CD4-positive, CD25-positive, alpha-beta regulatory T cell (primary cell): ENCODE data around the gene SYT3. TPM values are rescaled to one million over a fixed set of nuclear protein-coding genes. Genes with fewer than 3 reads are reported as not detected.
"Not testable (repeated sequence)": the region's sequence is repeated elsewhere in the genome, so short reads cannot be mapped to it uniquely, and the experiment has no call there.

Experiments used
- ATAC-seq, 2 donors: fragments of 150-1000 bp; cut with Tn5 transposase; one replicate each; pipeline ENCODE4 v1.10.0; 2021; ENCODE audit warnings: low read depth in 2 of 2, moderate number of reproducible peaks in 2 of 2, moderate library complexity in 1 of 2
- DNase-seq, 3 donors: peaks; one replicate each; pipeline versions ENCODE4 v3.0.0 to v3.0.0-alpha.2; 2012 to 2022; ENCODE audit warnings: mixed read lengths in 1 of 3
- H3K27ac ChIP-seq: one replicate; pipeline ENCODE4 v1.7.0; 2013; ENCODE audit warnings: mild to moderate bottlenecking, low read length; ENCODE audit not compliant: insufficient read depth, poor library complexity, severe bottlenecking
- H3K27me3 ChIP-seq: one replicate; pipeline ENCODE4 v1.7.0; 2013; ENCODE audit warnings: low read length; ENCODE audit not compliant: control insufficient read depth, insufficient read depth
- H3K36me3 ChIP-seq: one replicate; pipeline ENCODE4 v1.7.0; 2013; ENCODE audit warnings: mild to moderate bottlenecking, low read length, moderate library complexity; ENCODE audit not compliant: control insufficient read depth, insufficient read depth
- H3K4me1 ChIP-seq: 2 replicates; pipeline ENCODE4 v1.7.0; 2013; ENCODE audit warnings: mild to moderate bottlenecking, low read length; ENCODE audit not compliant: insufficient read depth, control insufficient read depth, poor library complexity, severe bottlenecking
- H3K4me3 ChIP-seq: one replicate; pipeline ENCODE4 v1.7.0; 2013; ENCODE audit warnings: low read depth, mild to moderate bottlenecking, low read length, moderate library complexity
- H3K9me3 ChIP-seq, 2 experiments: 1 replicate in 1 of 2; 2 replicates in 1 of 2; pipeline ENCODE4 v1.7.0; 2013; ENCODE audit warnings: low read length in 2 of 2, mild to moderate bottlenecking in 1 of 2, moderate library complexity in 1 of 2; ENCODE audit not compliant: control insufficient read depth in 2 of 2
- H3K27ac Mint-ChIP-seq, 3 donors: one replicate each; pipeline ENCODE4 v1.8.0; 2020 to 2022; ENCODE audit warnings: mild to moderate bottlenecking in 3 of 3, mixed read lengths in 3 of 3, moderate library complexity in 2 of 3
- H3K27me3 Mint-ChIP-seq: one replicate; pipeline ENCODE4 v1.8.0; 2022; ENCODE audit warnings: mild to moderate bottlenecking, mixed read lengths
- H3K36me3 Mint-ChIP-seq: one replicate; pipeline ENCODE4 v1.8.0; 2020; ENCODE audit warnings: mixed read lengths
- H3K4me1 Mint-ChIP-seq, 4 donors: one replicate each; pipeline ENCODE4 v1.8.0; 2020 to 2022; ENCODE audit warnings: mixed read lengths in 4 of 4, mild to moderate bottlenecking in 1 of 4
- H3K4me3 Mint-ChIP-seq, 4 donors: one replicate each; pipeline ENCODE4 v1.8.0; 2020 to 2022; ENCODE audit warnings: mild to moderate bottlenecking in 4 of 4, mixed read lengths in 4 of 4, moderate library complexity in 3 of 4
- H3K9me3 Mint-ChIP-seq, 7 donors: one replicate each; pipeline ENCODE4 v1.8.0; 2020 to 2022; ENCODE audit warnings: mixed read lengths in 7 of 7, mild to moderate bottlenecking in 3 of 7, moderate library complexity in 2 of 7
- polyA plus RNA-seq, 4 donors: library from polyadenylated mRNA; unstranded; fragments of 300-500 nt; fragmentation: Illumina TruSeq; gene quantifications; one replicate each; pipeline ENCODE4 v1.2.3, GENCODE V29; 2021
- total RNA-seq: library from RNA; stranded (reverse); gene quantifications from one replicate; pipeline ENCODE4 v1.2.3, GENCODE V29; 2022

Gene SYT3
- total and polyA plus RNA-seq, 5 donors from 2014 or later: not detected

DNA sequence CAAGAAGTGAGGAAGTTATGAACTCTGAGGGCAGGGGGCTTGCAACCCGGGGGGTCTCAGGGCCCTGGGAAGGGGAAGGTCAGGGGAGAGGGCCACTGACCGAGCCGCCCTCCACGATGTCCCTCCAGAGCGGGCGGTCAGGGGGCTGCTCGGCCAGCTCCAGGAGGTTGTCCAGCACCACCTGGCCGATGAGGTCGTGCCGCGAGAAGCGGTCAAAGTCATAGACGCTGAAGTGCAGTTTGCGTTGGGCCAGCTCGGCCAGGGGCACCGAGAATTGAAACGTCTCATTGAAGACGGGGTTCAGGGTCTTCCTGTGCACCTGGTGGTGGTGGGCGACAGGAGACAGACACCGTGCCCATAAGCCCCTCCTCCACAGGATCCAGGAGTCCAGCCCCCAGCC lies 10.5 kb downstream of the SYT3 start:
- Histone ChIP-seq H3K27ac (no peak overlapping the region), H3K9me3 (peaks cover 8 to 10% of the 10 kb centered on the region in 2 experiments), H3K36me3 (no peaks in the 10 kb centered on the region), H3K27me3 (no peaks in the 10 kb centered on the region), H3K4me3 (no peak overlapping the region), H3K4me1 (no peaks in the 10 kb centered on the region)
- no peak for ATAC-seq
- Mint-ChIP-seq H3K27me3 (peaks cover 11% of the 10 kb centered on the region), H3K9me3 (peaks cover 0 to 15% (median 4%) of the 10 kb centered on the region in 7 donors), H3K36me3 (no peaks in the 10 kb centered on the region), H3K4me3 (no peak overlapping the region), H3K27ac (no peak overlapping the region), H3K4me1 (no peaks in the 10 kb centered on the region)
- no peak for DNase-seq

DNA sequence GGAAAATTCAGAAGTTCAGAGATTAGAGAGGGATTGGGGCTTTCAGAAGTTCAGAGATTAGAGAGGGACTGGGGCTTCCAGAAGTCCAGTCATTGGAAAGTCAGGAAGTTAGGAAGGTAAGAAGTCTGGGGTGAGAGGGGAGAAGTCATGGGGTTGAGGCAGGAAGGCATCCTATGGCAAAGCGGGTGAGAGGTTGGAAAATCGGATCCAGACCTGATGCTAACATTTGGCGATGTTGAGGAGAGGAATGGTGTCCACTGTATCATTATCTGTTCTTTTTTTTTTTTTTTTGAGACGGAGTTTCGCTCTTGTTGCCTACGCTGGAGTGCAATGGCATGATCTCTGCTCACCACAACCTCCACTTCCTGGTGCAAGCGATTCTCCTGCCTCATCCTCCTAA lies 11.1 kb downstream of the SYT3 start:
- Histone ChIP-seq H3K36me3 (no peaks in the 10 kb centered on the region), H3K4me1 (no peaks in the 10 kb centered on the region), H3K4me3 (no peak overlapping the region), H3K27ac (no peak overlapping the region), H3K27me3 (no peaks in the 10 kb centered on the region), H3K9me3 (peaks cover 3% of the 10 kb centered on the region in 2 experiments)
- no peak overlapping the region for H3K4me3 Mint-ChIP-seq
- H3K4me1 Mint-ChIP-seq: no peaks in the 10 kb centered on the region
- H3K27ac Mint-ChIP-seq: no peak overlapping the region
- no peak for ATAC-seq
- H3K36me3 Mint-ChIP-seq: no peaks in the 10 kb centered on the region
- no peak for DNase-seq
- H3K9me3 Mint-ChIP-seq: peaks cover 0 to 9% (median 3%) of the 10 kb centered on the region in 7 donors
- peaks cover 11% of the 10 kb centered on the region for H3K27me3 Mint-ChIP-seq

DNA sequence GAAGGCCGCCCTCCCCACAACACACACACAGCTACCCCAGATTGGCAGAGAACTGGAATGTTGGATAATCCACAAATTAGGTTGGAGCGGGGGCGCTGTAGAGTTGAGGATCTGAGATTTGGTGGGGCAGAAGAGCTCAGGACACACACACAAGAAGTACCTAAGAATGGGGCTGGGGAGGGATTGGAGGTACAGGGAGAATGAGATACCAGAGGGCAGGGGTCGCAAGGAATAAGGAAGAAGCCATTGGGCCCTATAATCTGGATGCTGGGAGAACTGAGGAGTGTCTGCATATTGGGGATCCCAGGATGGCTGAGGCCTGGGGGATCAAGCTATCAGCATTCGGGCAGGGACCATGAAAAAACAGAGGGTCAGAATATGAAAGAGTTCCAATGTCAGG lies 11.5 kb downstream of the SYT3 start:
- Histone ChIP-seq H3K9me3 (no peaks in the 10 kb centered on the region), H3K27me3 (no peaks in the 10 kb centered on the region), H3K27ac (no peak overlapping the region), H3K36me3 (no peaks in the 10 kb centered on the region), H3K4me3 (no peak overlapping the region), H3K4me1 (no peaks in the 10 kb centered on the region)
- H3K27ac Mint-ChIP-seq: no peak overlapping the region
- H3K4me1 Mint-ChIP-seq: no peaks in the 10 kb centered on the region
- DNase-seq (no peak), ATAC-seq (no peak)
- no peak overlapping the region for H3K4me3 Mint-ChIP-seq
- H3K36me3 Mint-ChIP-seq: no peaks in the 10 kb centered on the region
- H3K27me3 Mint-ChIP-seq: peaks cover 11% of the 10 kb centered on the region
- H3K9me3 Mint-ChIP-seq: peaks cover 0 to 5% (median 1%) of the 10 kb centered on the region in 7 donors

DNA sequence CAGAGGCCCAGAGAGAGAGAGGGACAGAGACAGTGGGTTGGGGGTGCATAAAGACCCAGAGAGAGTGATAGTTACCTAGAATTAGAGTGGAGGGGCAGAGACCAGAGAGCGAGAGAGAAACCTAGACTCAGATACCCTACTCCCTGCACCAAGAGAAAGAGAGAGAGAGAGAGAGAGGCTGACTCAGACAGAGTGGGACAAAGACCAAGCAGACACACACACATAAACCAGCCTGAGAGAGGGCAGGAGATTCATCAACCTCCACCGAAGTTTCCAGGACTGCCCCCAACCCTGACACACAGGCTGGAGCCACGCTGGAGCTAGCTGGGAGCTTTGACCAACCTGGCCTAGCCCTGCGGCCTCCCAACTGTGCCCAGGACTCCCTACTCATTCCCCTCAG lies 12.9 kb downstream of the SYT3 start:
- Mint-ChIP-seq H3K9me3 (peaks cover 0 to 2% (median 0%) of the 10 kb centered on the region in 7 donors), H3K4me3 (no peak overlapping the region), H3K27ac (no peak overlapping the region), H3K36me3 (no peaks in the 10 kb centered on the region), H3K4me1 (no peaks in the 10 kb centered on the region), H3K27me3 (peaks cover 11% of the 10 kb centered on the region)
- Histone ChIP-seq H3K36me3 (no peaks in the 10 kb centered on the region), H3K27ac (no peak overlapping the region), H3K4me1 (no peaks in the 10 kb centered on the region), H3K27me3 (no peaks in the 10 kb centered on the region), H3K9me3 (no peaks in the 10 kb centered on the region), H3K4me3 (no peak overlapping the region)
- DNase-seq (no peak), ATAC-seq (no peak)

DNA sequence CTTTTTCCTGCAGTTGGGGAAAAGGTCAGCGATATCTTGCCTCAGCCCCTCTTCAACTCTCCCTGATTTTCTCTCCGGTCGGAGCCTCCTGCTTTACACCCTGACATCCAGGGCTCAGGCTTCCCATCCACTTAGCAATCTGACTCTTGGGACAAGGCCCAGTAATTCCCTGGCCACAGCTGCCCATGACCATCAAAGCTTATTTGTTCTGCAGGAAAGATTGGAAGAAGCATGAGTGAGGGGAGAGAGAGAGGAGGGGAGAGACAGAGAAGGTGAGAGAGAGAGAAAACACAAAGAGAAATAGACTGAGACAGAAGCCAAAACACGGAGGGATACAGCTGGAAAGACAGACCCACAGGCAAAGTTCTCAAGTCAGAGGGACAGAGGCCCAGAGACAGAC lies 13.7 kb downstream of the SYT3 start:
- H3K4me1 ChIP-seq: no peaks in the 10 kb centered on the region
- no peak overlapping the region for H3K27ac ChIP-seq
- H3K9me3 ChIP-seq: no peaks in the 10 kb centered on the region
- peaks cover 11% of the 10 kb centered on the region for H3K27me3 Mint-ChIP-seq
- no peak overlapping the region for H3K4me3 ChIP-seq
- H3K27ac Mint-ChIP-seq: no peak overlapping the region
- no peak overlapping the region for H3K4me3 Mint-ChIP-seq
- no peaks in the 10 kb centered on the region for H3K36me3 Mint-ChIP-seq
- H3K36me3 ChIP-seq: no peaks in the 10 kb centered on the region
- no peak for DNase-seq
- H3K27me3 ChIP-seq: no peaks in the 10 kb centered on the region
- no peak for ATAC-seq
- peaks cover 0 to 2% (median 0%) of the 10 kb centered on the region in 7 donors for H3K9me3 Mint-ChIP-seq
- H3K4me1 Mint-ChIP-seq: no peaks in the 10 kb centered on the region

DNA sequence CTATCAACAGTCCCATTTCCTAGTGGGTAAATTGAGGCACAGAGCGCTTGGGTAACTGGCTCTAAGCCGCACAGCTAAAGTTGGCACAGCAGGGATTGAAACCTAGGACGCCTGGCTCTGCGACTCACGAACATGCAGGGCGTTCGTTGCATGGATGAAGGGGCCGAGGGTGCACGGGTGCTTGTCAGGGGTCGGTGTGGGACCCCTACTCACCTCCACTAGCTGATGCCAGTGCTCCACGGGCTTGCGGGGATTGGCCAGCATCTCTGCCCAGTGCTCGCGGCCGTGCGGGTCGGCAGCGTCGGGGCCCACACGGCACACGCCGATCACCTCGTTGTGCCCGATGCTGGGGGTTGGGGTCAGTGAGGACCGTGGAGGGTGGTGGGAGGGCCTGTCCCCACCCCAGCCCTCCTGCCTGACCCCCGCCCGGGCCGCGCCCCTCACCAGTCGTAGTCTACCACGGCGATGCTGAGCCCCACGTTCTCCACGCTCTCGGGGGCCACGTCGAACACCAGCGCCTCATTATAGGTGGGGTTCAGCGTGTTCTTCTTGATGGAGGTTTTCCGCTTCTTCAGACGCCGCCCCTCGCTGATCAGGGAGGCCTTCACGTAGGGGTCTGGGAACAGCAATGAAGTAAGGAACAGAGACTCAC lies 14.6 kb downstream of the SYT3 start:
- peaks cover 0 to 2% (median 0%) of the 10 kb centered on the region in 7 donors for H3K9me3 Mint-ChIP-seq
- no peaks in the 10 kb centered on the region for H3K4me1 Mint-ChIP-seq
- no peak overlapping the region for H3K4me3 Mint-ChIP-seq

DNA sequence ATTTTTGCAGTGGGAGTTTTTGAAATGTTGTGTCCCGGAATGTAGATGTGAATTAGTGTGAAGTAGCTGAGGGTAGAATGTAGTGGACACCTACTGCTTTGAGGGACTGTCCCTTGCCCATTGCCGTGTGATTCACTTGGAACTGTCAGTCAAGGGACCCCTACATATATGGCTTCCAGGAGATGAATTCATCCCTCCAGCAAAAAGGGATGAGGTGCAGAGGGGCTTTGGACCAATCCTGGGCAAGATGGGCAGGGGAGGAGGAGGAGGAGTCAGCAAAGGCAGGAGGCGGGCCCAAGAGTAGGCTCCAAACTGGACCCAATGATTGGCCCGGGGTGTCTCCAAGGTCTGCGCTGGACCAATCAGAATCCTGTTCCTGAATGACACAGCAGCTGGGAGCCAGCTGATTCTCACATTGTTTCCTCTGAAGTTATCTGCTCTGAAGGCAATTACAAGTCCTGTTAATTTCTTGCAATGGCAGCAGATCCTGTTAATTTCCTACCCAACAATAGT lies 19.2 kb downstream of the SYT3 start:
- not testable (repeated sequence) for H3K36me3 ChIP-seq, H3K9me3 Mint-ChIP-seq, H3K4me1 Mint-ChIP-seq, DNase-seq, H3K4me3 ChIP-seq, H3K27ac Mint-ChIP-seq, H3K9me3 ChIP-seq, H3K36me3 Mint-ChIP-seq, H3K4me3 Mint-ChIP-seq, H3K27me3 Mint-ChIP-seq, H3K27me3 ChIP-seq, H3K27ac ChIP-seq, H3K4me1 ChIP-seq, ATAC-seq

More for the DNA sequence above, 14.6 kb downstream of the SYT3 start:
- Mint-ChIP-seq H3K27me3 (peaks cover 11% of the 10 kb centered on the region), H3K27ac (no peak overlapping the region), H3K36me3 (no peaks in the 10 kb centered on the region)
- ATAC-seq (no peak), DNase-seq (no peak)
- Histone ChIP-seq H3K27me3 (no peaks in the 10 kb centered on the region), H3K27ac (no peak overlapping the region), H3K36me3 (no peaks in the 10 kb centered on the region), H3K9me3 (no peaks in the 10 kb centered on the region), H3K4me1 (no peaks in the 10 kb centered on the region), H3K4me3 (no peak overlapping the region)

DNA sequence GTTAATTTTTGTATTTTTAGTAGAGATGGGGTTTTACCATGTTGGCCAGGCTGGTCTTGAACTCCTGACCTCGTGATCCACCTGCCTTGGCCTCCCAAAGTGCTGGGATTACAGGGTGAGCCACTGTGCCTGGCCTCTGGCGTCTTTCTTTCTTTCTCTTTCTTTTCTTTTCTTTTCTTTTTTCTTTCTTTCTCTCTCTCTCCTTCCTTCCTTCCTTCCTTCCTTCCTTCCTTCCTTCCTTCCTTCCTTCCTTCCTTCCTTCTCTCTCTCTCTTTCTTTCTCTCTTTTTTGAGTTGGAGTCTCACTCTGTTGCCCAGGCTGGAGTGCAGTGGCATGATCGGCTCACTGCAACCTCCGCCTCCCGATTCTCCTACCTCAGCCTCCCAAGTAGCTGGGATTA lies 20.5 kb downstream of the SYT3 start:
- H3K27ac ChIP-seq, H3K27me3 ChIP-seq, H3K4me1 Mint-ChIP-seq, H3K4me3 ChIP-seq, H3K27ac Mint-ChIP-seq, DNase-seq, H3K36me3 ChIP-seq, H3K4me3 Mint-ChIP-seq, H3K4me1 ChIP-seq, H3K9me3 ChIP-seq, H3K9me3 Mint-ChIP-seq, H3K27me3 Mint-ChIP-seq, H3K36me3 Mint-ChIP-seq, ATAC-seq: not testable (repeated sequence)
